WTC11 (cell line): Measurements from ENCODE around the gene TLE3. TPM values are rescaled to one million over a fixed set of nuclear protein-coding genes. Genes with fewer than 3 reads are reported as not detected.
A peak's percentile ranks its signal among the peaks of the same experiment; 100 is the strongest.

ENCODE experiments used
- ATAC-seq: fragments of 200-7000 bp; cut with Tn5 transposase; 2 replicates; pipeline ENCODE4 v1.10.0; 2021; ENCODE audit warnings: mild to moderate bottlenecking, moderate library complexity
- CTCF ChIA-PET: fragments of 300-600 bp; sonication (Branson Sonifier 250); formaldehyde crosslinking; loops from one replicate; lab custom pipeline; 2021; ENCODE audit warnings: antibody characterized with exemption; lab: Charles Lee
- POLR2A ChIA-PET: fragments of 350-600 bp; sonication (Branson Sonifier 250); formaldehyde crosslinking; loops from one replicate; lab custom pipeline; 2021; ENCODE audit warnings: antibody characterized with exemption; lab: Charles Lee
- DNase-seq: peaks from one replicate; pipeline ENCODE4 v3.0.0; 2021; ENCODE audit warnings: low spot score
- H3K27ac Mint-ChIP-seq: 2 replicates; pipeline ENCODE4 v1.8.0; 2021; ENCODE audit warnings: mixed read lengths
- H3K27me3 Mint-ChIP-seq: 2 replicates; pipeline ENCODE4 v1.8.0; 2021; ENCODE audit warnings: low read depth, mild to moderate bottlenecking, moderate library complexity, mixed read lengths
- H3K36me3 Mint-ChIP-seq: 2 replicates; pipeline ENCODE4 v1.8.0; 2021; ENCODE audit warnings: mixed read lengths
- H3K4me1 Mint-ChIP-seq: 2 replicates; pipeline ENCODE4 v1.8.0; 2022; ENCODE audit warnings: mixed read lengths
- H3K4me3 Mint-ChIP-seq: 2 replicates; pipeline ENCODE4 v1.8.0; 2021; ENCODE audit warnings: mild to moderate bottlenecking, moderate library complexity, mixed read lengths
- H3K9me3 Mint-ChIP-seq: 2 replicates; pipeline ENCODE4 v1.8.0; 2021; ENCODE audit warnings: mixed read lengths
- AR ChIP-seq: fragments of 250-450 bp; sonication (Bioruptor Pico); IDR thresholded peaks from 2 replicates; pipeline ENCODE4 v1.9.0; 2021; ENCODE audit warnings: mild to moderate bottlenecking
- ATF2 ChIP-seq: sonication (generic); formaldehyde crosslinking; IDR thresholded peaks from 2 replicates; pipeline ENCODE4 v1.8.1; 2022; ENCODE audit warnings: low read depth, missing genetic modification reagents, borderline replicate concordance
- CREB1 ChIP-seq: sonication (generic); formaldehyde crosslinking; IDR thresholded peaks from 2 replicates; pipeline ENCODE4 v1.8.0; 2023; ENCODE audit warnings: mild to moderate bottlenecking, missing genetic modification reagents
- CREM ChIP-seq: sonication (generic); formaldehyde crosslinking; IDR thresholded peaks from 2 replicates; pipeline ENCODE4 v1.8.1; 2022; ENCODE audit warnings: mild to moderate bottlenecking, missing genetic modification reagents, moderate library complexity
- ESRRA ChIP-seq: sonication (generic); formaldehyde crosslinking; IDR thresholded peaks from 2 replicates; pipeline ENCODE4 v1.8.1; 2022; ENCODE audit warnings: mild to moderate bottlenecking, missing genetic modification reagents, borderline replicate concordance
- ETV6 ChIP-seq: sonication (generic); formaldehyde crosslinking; IDR thresholded peaks from 2 replicates; pipeline ENCODE4 v1.8.1; 2022; ENCODE audit warnings: mild to moderate bottlenecking, missing genetic modification reagents
- FOXJ3 ChIP-seq: sonication (generic); formaldehyde crosslinking; IDR thresholded peaks from 2 replicates; pipeline ENCODE4 v1.9.0; 2021; ENCODE audit warnings: missing genetic modification reagents, mild to moderate bottlenecking, borderline replicate concordance
- FOXK1 ChIP-seq: sonication (generic); formaldehyde crosslinking; IDR thresholded peaks from 2 replicates; pipeline ENCODE4 v1.8.0; 2022; ENCODE audit warnings: mild to moderate bottlenecking, moderate library complexity, missing genetic modification reagents
- GRHL2 ChIP-seq: fragments of 250-450 bp; sonication (Bioruptor Pico); IDR thresholded peaks from 2 replicates; pipeline ENCODE4 v1.8.0; 2022; ENCODE audit warnings: mild to moderate bottlenecking, moderate library complexity; ENCODE audit not compliant: insufficient replicate concordance, severe bottlenecking
- HMGA2 ChIP-seq: fragments of 250-450 bp; sonication (Bioruptor Pico); IDR thresholded peaks from 2 replicates; pipeline ENCODE4 v1.4.0; 2021; ENCODE audit warnings: mild to moderate bottlenecking, moderate library complexity
- MAX ChIP-seq: sonication (generic); formaldehyde crosslinking; IDR thresholded peaks from 2 replicates; pipeline ENCODE4 v1.8.0; 2022; ENCODE audit warnings: mild to moderate bottlenecking, missing genetic modification reagents
- NR2C2 ChIP-seq: sonication (generic); formaldehyde crosslinking; IDR thresholded peaks from 2 replicates; pipeline ENCODE4 v1.8.0; 2022; ENCODE audit warnings: mild to moderate bottlenecking, missing genetic modification reagents
- PREB ChIP-seq: sonication (generic); formaldehyde crosslinking; IDR thresholded peaks from 2 replicates; pipeline ENCODE4 v1.8.1; 2022; ENCODE audit warnings: mild to moderate bottlenecking, missing genetic modification reagents, moderate library complexity, borderline replicate concordance
- PRRX2 ChIP-seq: fragments of 250-450 bp; sonication (Bioruptor Pico); IDR thresholded peaks from 2 replicates; pipeline ENCODE4 v1.8.0; 2021; ENCODE audit warnings: mild to moderate bottlenecking
- RELA ChIP-seq: sonication (generic); formaldehyde crosslinking; IDR thresholded peaks from 2 replicates; pipeline ENCODE4 v1.8.1; 2022; ENCODE audit warnings: missing genetic modification reagents, mild to moderate bottlenecking, borderline replicate concordance
- SMAD3 ChIP-seq: sonication (generic); formaldehyde crosslinking; IDR thresholded peaks from 2 replicates; pipeline ENCODE4 v1.8.0; 2022; ENCODE audit warnings: missing genetic modification reagents, mild to moderate bottlenecking, borderline replicate concordance
- SMAD4 ChIP-seq: sonication (generic); formaldehyde crosslinking; IDR thresholded peaks from 2 replicates; pipeline ENCODE4 v1.8.0; 2022; ENCODE audit warnings: mild to moderate bottlenecking, missing genetic modification reagents
- TEAD1 ChIP-seq: sonication (generic); formaldehyde crosslinking; IDR thresholded peaks from 2 replicates; pipeline ENCODE4 v1.8.0; 2022; ENCODE audit warnings: mild to moderate bottlenecking, missing genetic modification reagents
- USF1 ChIP-seq: sonication (generic); formaldehyde crosslinking; IDR thresholded peaks from 2 replicates; pipeline ENCODE4 v1.8.0; 2022; ENCODE audit warnings: mild to moderate bottlenecking, missing genetic modification reagents
- ZNF263 ChIP-seq: sonication (generic); formaldehyde crosslinking; IDR thresholded peaks from 2 replicates; pipeline ENCODE4 v1.8.1; 2022; ENCODE audit warnings: low read depth, mild to moderate bottlenecking, moderate library complexity, missing genetic modification reagents
- ZNF281 ChIP-seq: sonication (generic); formaldehyde crosslinking; IDR thresholded peaks from 2 replicates; pipeline ENCODE4 v1.8.0; 2023; ENCODE audit warnings: mild to moderate bottlenecking, missing genetic modification reagents
- ZNF317 ChIP-seq: sonication (generic); formaldehyde crosslinking; IDR thresholded peaks from 2 replicates; pipeline ENCODE4 v1.8.1; 2023; ENCODE audit warnings: low read depth, mild to moderate bottlenecking, moderate library complexity, missing genetic modification reagents, borderline replicate concordance
- ZNF416 ChIP-seq: fragments of 250-450 bp; sonication (Bioruptor Pico); IDR thresholded peaks from 2 replicates; pipeline ENCODE4 v1.9.0; 2021; ENCODE audit warnings: mild to moderate bottlenecking, inconsistent platforms
- ZNF423 ChIP-seq: fragments of 250-450 bp; sonication (Bioruptor Pico); IDR thresholded peaks from 2 replicates; pipeline ENCODE4 v2.1.2; 2022; ENCODE audit warnings: mild to moderate bottlenecking, moderate library complexity
- ZNF425 ChIP-seq: fragments of 250-450 bp; sonication (Bioruptor Pico); conservative IDR thresholded peaks from 2 replicates; pipeline ENCODE4 v1.9.0; 2021; ENCODE audit warnings: mild to moderate bottlenecking
- total RNA-seq: library from RNA; stranded (reverse); gene quantifications from 3 replicates; pipeline ENCODE4 v1.2.3, GENCODE V29; 2021

The TLE3 gene
- total RNA-seq, 1 experiment from 2014 or later, result 78.7 TPM

GRCh38 chr15:70056091-70056680 lies 41.5 kb downstream of the TLE3 start:
- peak; percentile 4 for DNase-seq
- Mint-ChIP-seq H3K27me3 (no peaks in the 10 kb centered on the region), H3K4me3 (no peak overlapping the region), H3K27ac (no peak overlapping the region), H3K36me3 (peaks cover 70% of the 10 kb centered on the region), H3K9me3 (no peaks in the 10 kb centered on the region)
- no peak for ATAC-seq
- POLR2A ChIA-PET, result no interaction called here
- TF ChIP-seq AR (CRISPR knock-in tag), result no peak
- no peak for TF ChIP-seq NR2C2 (CRISPR knock-in tag)
- TF ChIP-seq ETV6 (CRISPR knock-in tag), result no peak
- no peak for TF ChIP-seq ZNF416 (CRISPR knock-in tag)
- TF ChIP-seq ESRRA (CRISPR knock-in tag), result no peak
- TF ChIP-seq TEAD1 (CRISPR knock-in tag), result no peak
- no peak for TF ChIP-seq ZNF425 (CRISPR knock-in tag)
- TF ChIP-seq GRHL2, result no peak
- TF ChIP-seq SMAD3 (CRISPR knock-in tag), result no peak
- TF ChIP-seq FOXJ3, result no peak
- TF ChIP-seq ZNF423 (CRISPR knock-in tag), result no peak
- no peak for TF ChIP-seq FOXK1 (CRISPR knock-in tag)
- no peak for TF ChIP-seq HMGA2
- no peak for TF ChIP-seq ATF2 (CRISPR knock-in tag)
- TF ChIP-seq, all 79 proteins: peak for 0
- CTCF ChIA-PET, result no interaction called here
- H3K4me1 Mint-ChIP-seq, result no peaks in the 10 kb centered on the region

- TF ChIP-seq MAX (CRISPR knock-in tag) (no peak), ZNF317 (CRISPR knock-in tag) (no peak), PREB (CRISPR knock-in tag) (no peak), ZNF263 (CRISPR knock-in tag) (no peak), FOXK1 (CRISPR knock-in tag) (no peak), PRRX2 (CRISPR knock-in tag) (no peak), CREM (CRISPR knock-in tag) (no peak), NR2C2 (CRISPR knock-in tag) (no peak), CREB1 (CRISPR knock-in tag) (no peak), SMAD4 (CRISPR knock-in tag) (no peak), ZNF281 (CRISPR knock-in tag) (no peak), USF1 (no peak), RELA (CRISPR knock-in tag) (no peak)
- H3K9me3 Mint-ChIP-seq, result no peaks in the 10 kb centered on the region
- H3K4me3 Mint-ChIP-seq, result no peak overlapping the region
- H3K27ac Mint-ChIP-seq, result no peak overlapping the region
- no peak for DNase-seq
- ChIA-PET POLR2A (no interaction called here), CTCF (no interaction called here)
- H3K36me3 Mint-ChIP-seq, result peaks cover 70% of the 10 kb centered on the region
- H3K27me3 Mint-ChIP-seq, result no peaks in the 10 kb centered on the region
- H3K4me1 Mint-ChIP-seq, result no peaks in the 10 kb centered on the region
- ATAC-seq, result no peak
Observed at GRCh38 chr15:70055601-70056051, 42.1 kb downstream of the TLE3 start.
